ENCODE data around the gene IFRD2. TPM values are rescaled to one million over a fixed set of nuclear protein-coding genes. Genes with fewer than 3 reads are reported as not detected.

Gene IFRD2
- total and polyA plus RNA-seq, 2 experiments from 2014 or later, result 80.8 to 91.5 TPM

GRCh38 chr3:50296721-50297383 lies 4.6 kb upstream of the IFRD2 start:
- Mint-ChIP-seq H3K27ac (no peak overlapping the region), H3K4me3 (no peak overlapping the region), H3K36me3 (ENCODE audit: low read depth) (no peaks in the 10 kb centered on the region), H3K4me1 (peaks cover 20% of the 10 kb centered on the region), H3K9me3 (no peaks in the 10 kb centered on the region), H3K27me3 (ENCODE audit: insufficient read depth, low read depth, poor library complexity) (peaks cover 25% of the 10 kb centered on the region)
- H3K9me2 ChIP-seq (ENCODE audit: insufficient read depth), result no peaks in the 10 kb centered on the region
- H3K4me3 ChIP-seq, result no peak overlapping the region
- peaks cover 1% of the 10 kb centered on the region for H3K79me2 ChIP-seq (replicated peaks; ENCODE audit: insufficient read depth)
- no peaks in the 10 kb centered on the region for H4K20me1 ChIP-seq (replicated peaks; ENCODE audit: insufficient read depth)
- no peak overlapping the region for H3K4me2 ChIP-seq
- TF ChIP-seq NANOG (IDR thresholded peaks at IDR 0.05; ENCODE audit: borderline replicate concordance), result no peak
- TF ChIP-seq, protein P1, sequence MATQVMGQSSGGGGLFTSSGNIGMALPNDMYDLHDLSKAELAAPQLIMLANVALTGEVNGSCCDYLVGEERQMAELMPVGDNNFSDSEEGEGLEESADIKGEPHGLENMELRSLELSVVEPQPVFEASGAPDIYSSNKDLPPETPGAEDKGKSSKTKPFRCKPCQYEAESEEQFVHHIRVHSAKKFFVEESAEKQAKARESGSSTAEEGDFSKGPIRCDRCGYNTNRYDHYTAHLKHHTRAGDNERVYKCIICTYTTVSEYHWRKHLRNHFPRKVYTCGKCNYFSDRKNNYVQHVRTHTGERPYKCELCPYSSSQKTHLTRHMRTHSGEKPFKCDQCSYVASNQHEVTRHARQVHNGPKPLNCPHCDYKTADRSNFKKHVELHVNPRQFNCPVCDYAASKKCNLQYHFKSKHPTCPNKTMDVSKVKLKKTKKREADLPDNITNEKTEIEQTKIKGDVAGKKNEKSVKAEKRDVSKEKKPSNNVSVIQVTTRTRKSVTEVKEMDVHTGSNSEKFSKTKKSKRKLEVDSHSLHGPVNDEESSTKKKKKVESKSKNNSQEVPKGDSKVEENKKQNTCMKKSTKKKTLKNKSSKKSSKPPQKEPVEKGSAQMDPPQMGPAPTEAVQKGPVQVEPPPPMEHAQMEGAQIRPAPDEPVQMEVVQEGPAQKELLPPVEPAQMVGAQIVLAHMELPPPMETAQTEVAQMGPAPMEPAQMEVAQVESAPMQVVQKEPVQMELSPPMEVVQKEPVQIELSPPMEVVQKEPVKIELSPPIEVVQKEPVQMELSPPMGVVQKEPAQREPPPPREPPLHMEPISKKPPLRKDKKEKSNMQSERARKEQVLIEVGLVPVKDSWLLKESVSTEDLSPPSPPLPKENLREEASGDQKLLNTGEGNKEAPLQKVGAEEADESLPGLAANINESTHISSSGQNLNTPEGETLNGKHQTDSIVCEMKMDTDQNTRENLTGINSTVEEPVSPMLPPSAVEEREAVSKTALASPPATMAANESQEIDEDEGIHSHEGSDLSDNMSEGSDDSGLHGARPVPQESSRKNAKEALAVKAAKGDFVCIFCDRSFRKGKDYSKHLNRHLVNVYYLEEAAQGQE (IDR thresholded peaks at IDR 0.05; ENCODE audit: unreplicated experiment), result no peak
- TF ChIP-seq CTCF (conservative IDR thresholded peaks at IDR 0.05; ENCODE audit: low read depth in 2 of 2), result no peak
- TF ChIP-seq ZNF114 (CRISPR knock-in tag; IDR thresholded peaks at IDR 0.05), result no peak
- no peak for TF ChIP-seq STAT1 (IDR thresholded peaks at IDR 0.05; ENCODE audit: unreplicated experiment)
- no peak for TF ChIP-seq ETS1 (IDR thresholded peaks at IDR 0.05)
- no peak for TF ChIP-seq EZH2 (IDR thresholded peaks at IDR 0.05; ENCODE audit: low read depth, unreplicated experiment)
- no peak for TF ChIP-seq EZH2phosphoT487 (IDR thresholded peaks at IDR 0.05; ENCODE audit: unreplicated experiment)
- TF ChIP-seq, protein P2, sequence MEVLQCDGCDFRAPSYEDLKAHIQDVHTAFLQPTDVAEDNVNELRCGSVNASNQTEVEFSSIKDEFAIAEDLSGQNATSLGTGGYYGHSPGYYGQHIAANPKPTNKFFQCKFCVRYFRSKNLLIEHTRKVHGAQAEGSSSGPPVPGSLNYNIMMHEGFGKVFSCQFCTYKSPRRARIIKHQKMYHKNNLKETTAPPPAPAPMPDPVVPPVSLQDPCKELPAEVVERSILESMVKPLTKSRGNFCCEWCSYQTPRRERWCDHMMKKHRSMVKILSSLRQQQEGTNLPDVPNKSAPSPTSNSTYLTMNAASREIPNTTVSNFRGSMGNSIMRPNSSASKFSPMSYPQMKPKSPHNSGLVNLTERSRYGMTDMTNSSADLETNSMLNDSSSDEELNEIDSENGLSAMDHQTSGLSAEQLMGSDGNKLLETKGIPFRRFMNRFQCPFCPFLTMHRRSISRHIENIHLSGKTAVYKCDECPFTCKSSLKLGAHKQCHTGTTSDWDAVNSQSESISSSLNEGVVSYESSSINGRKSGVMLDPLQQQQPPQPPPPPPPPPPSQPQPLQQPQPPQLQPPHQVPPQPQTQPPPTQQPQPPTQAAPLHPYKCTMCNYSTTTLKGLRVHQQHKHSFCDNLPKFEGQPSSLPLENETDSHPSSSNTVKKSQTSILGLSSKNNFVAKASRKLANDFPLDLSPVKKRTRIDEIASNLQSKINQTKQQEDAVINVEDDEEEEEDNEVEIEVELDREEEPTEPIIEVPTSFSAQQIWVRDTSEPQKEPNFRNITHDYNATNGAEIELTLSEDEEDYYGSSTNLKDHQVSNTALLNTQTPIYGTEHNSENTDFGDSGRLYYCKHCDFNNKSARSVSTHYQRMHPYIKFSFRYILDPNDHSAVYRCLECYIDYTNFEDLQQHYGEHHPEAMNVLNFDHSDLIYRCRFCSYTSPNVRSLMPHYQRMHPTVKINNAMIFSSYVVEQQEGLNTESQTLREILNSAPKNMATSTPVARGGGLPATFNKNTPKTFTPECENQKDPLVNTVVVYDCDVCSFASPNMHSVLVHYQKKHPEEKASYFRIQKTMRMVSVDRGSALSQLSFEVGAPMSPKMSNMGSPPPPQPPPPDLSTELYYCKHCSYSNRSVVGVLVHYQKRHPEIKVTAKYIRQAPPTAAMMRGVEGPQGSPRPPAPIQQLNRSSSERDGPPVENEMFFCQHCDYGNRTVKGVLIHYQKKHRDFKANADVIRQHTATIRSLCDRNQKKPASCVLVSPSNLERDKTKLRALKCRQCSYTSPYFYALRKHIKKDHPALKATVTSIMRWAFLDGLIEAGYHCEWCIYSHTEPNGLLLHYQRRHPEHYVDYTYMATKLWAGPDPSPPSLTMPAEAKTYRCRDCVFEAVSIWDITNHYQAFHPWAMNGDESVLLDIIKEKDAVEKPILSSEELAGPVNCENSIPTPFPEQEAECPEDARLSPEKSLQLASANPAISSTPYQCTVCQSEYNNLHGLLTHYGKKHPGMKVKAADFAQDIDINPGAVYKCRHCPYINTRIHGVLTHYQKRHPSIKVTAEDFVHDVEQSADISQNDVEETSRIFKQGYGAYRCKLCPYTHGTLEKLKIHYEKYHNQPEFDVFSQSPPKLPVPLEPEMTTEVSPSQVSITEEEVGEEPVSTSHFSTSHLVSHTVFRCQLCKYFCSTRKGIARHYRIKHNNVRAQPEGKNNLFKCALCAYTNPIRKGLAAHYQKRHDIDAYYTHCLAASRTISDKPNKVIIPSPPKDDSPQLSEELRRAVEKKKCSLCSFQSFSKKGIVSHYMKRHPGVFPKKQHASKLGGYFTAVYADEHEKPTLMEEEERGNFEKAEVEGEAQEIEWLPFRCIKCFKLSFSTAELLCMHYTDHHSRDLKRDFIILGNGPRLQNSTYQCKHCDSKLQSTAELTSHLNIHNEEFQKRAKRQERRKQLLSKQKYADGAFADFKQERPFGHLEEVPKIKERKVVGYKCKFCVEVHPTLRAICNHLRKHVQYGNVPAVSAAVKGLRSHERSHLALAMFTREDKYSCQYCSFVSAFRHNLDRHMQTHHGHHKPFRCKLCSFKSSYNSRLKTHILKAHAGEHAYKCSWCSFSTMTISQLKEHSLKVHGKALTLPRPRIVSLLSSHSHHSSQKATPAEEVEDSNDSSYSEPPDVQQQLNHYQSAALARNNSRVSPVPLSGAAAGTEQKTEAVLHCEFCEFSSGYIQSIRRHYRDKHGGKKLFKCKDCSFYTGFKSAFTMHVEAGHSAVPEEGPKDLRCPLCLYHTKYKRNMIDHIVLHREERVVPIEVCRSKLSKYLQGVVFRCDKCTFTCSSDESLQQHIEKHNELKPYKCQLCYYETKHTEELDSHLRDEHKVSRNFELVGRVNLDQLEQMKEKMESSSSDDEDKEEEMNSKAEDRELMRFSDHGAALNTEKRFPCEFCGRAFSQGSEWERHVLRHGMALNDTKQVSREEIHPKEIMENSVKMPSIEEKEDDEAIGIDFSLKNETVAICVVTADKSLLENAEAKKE (CRISPR knock-in tag; IDR thresholded peaks at IDR 0.05), result no peak
- H3K27ac ChIP-seq (ENCODE audit: low read depth), result no peak overlapping the region
- peaks cover 9% of the 10 kb centered on the region for H3F3A ChIP-seq (replicated peaks; ENCODE audit: low read depth)
- no peaks in the 10 kb centered on the region for H3K36me3 ChIP-seq (ENCODE audit: insufficient read depth)
- H3K4me1 ChIP-seq (ENCODE audit: insufficient read depth), result peaks cover 16% of the 10 kb centered on the region
- no peaks in the 10 kb centered on the region for H3K27me3 ChIP-seq (ENCODE audit: insufficient read depth)
- DNase-seq (ENCODE audit: low spot score), result no peak
- no peak overlapping the region for H2AFZ ChIP-seq
- ATAC-seq, result no peak

All from GM23338 (cell line).